Stimulated activated CD8-positive, alpha-beta memory T cell treated with anti-CD3 and anti-CD28 coated beads, Interleukin-15, amount 100 ng/mL, for 48 hours (primary cell): Measurements from ENCODE around the gene TXNRD2.

Experiments
- DNase-seq, 2 donors: peaks; one replicate each; pipeline ENCODE4 v3.0.0-alpha.2; 2020; ENCODE audit warnings: low read depth in 2 of 2

Gene TXNRD2

GRCh38 chr22:19864538-19865106 lies 77.0 kb downstream of the TXNRD2 start:
- DNase-seq = no peak

GRCh38 chr22:19863571-19863970 lies 78.0 kb downstream of the TXNRD2 start:
- no peak for DNase-seq

- no peak for DNase-seq
These were observed 78.9 kb downstream of the TXNRD2 start for GRCh38 chr22:19862619-19863246.

- DNase-seq = no peak
These were observed 81.6 kb downstream of the TXNRD2 start for GRCh38 chr22:19859861-19860510.

- DNase-seq = no peak
These were observed 84.2 kb downstream of the TXNRD2 start for GRCh38 chr22:19857382-19857781.

- DNase-seq = peak; percentile 37 to 55
These were observed 85.9 kb downstream of the TXNRD2 start for GRCh38 chr22:19855504-19856409.

GRCh38 chr22:19854778-19855503 lies 86.7 kb downstream of the TXNRD2 start, which contains the start of the genes GNB1L and RTL10:
Gene GNB1L (minus strand): TSS chr22:19854874. CDS start chr22:19821355, 33,519 bp downstream.
Gene RTL10 (minus strand): TSS chr22:19854874. CDS start chr22:19852261, 2,613 bp downstream.
- peak; percentile 95 to 96 for DNase-seq

- no peak for DNase-seq
These were observed 87.5 kb downstream of the TXNRD2 start for GRCh38 chr22:19853879-19854777.

GRCh38 chr22:19853058-19853878 lies 88.3 kb downstream of the TXNRD2 start:
- no peak for DNase-seq

- DNase-seq = no peak
These were observed 89.3 kb downstream of the TXNRD2 start for GRCh38 chr22:19852177-19852781.

- DNase-seq = no peak
These were observed 90.1 kb downstream of the TXNRD2 start for GRCh38 chr22:19851291-19852176.

GRCh38 chr22:19850763-19851109 lies 90.9 kb downstream of the TXNRD2 start:
- no peak for DNase-seq

GRCh38 chr22:19849835-19850762 lies 91.5 kb downstream of the TXNRD2 start:
- no peak for DNase-seq

GRCh38 chr22:19848298-19849224 lies 93.1 kb downstream of the TXNRD2 start:
- DNase-seq = no peak

- no peak for DNase-seq
These were observed 94.3 kb downstream of the TXNRD2 start for GRCh38 chr22:19847345-19847632.
